Sigmoid colon (tissue), 3 donors: ENCODE results near the gene TOLLIP.

ENCODE experiments used
- POLR2A ChIP-seq, 2 donors: fragments of 450-650 bp; IDR thresholded peaks; one replicate each; pipeline ENCODE4 v1.6.1; 2016; ENCODE audit warnings: antibody characterized with exemption in 2 of 2, mild to moderate bottlenecking in 2 of 2, moderate library complexity in 2 of 2
- TF ChIP-seq, protein P1 (sequence below), 4 experiments: fragments of 450-650 bp in 3 of 4; fragments of 200-600 bp in 1 of 4; IDR thresholded peaks; one replicate each; pipeline ENCODE4 v1.5.1; 2016 to 2019; ENCODE audit warnings: antibody characterized with exemption in 4 of 4, mild to moderate bottlenecking in 3 of 4, moderate library complexity in 2 of 4

DNA sequence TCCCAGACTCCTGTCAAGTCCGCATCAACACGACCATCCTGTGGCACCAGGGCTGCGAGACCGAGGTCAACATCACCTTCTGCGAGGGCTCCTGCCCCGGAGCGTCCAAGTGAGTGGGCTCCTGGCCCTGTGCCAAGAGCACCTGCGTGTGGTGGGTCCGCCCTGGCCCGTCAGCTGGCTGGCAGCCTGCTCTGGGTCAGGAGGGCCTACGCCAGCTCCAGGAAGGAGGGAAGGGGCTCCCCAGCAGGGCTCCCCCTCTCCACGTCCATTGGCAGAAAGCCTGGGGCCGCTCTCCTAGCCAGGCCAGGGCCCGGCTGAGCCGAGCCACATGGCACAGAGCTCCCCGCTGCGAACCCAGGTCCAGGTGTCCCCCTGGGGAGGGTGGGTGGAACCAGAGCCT is 48.8 kb downstream of the TOLLIP start:
- TF ChIP-seq, protein P1, sequence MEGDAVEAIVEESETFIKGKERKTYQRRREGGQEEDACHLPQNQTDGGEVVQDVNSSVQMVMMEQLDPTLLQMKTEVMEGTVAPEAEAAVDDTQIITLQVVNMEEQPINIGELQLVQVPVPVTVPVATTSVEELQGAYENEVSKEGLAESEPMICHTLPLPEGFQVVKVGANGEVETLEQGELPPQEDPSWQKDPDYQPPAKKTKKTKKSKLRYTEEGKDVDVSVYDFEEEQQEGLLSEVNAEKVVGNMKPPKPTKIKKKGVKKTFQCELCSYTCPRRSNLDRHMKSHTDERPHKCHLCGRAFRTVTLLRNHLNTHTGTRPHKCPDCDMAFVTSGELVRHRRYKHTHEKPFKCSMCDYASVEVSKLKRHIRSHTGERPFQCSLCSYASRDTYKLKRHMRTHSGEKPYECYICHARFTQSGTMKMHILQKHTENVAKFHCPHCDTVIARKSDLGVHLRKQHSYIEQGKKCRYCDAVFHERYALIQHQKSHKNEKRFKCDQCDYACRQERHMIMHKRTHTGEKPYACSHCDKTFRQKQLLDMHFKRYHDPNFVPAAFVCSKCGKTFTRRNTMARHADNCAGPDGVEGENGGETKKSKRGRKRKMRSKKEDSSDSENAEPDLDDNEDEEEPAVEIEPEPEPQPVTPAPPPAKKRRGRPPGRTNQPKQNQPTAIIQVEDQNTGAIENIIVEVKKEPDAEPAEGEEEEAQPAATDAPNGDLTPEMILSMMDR (IDR thresholded peaks at IDR 0.05), result no peak
- TF ChIP-seq POLR2A (IDR thresholded peaks at IDR 0.05), result no peak
